Astrocyte of the spinal cord (primary cell): ENCODE measurements around the gene STK25.
A peak's percentile ranks its signal among the peaks of the same experiment; 100 is the strongest.

Source experiments
- DNase-seq: peaks from one replicate; pipeline ENCODE4 v3.0.0; 2011; ENCODE audit warnings: low read depth, low spot score
- H3K4me3 ChIP-seq: 2 replicates; pipeline ENCODE4 v1.5.1; 2011; ENCODE audit warnings: low read depth, mild to moderate bottlenecking, low read length, moderate library complexity
- CTCF ChIP-seq: IDR thresholded peaks from 2 replicates; pipeline ENCODE4 v1.5.1; 2012; ENCODE audit warnings: low read depth, mild to moderate bottlenecking, low read length, inconsistent platforms
- in situ Hi-C: cut with HindIII; loops from 2 replicates; pipeline ENCODE4 v1.10.0; 2017; ENCODE audit warnings: low sequenced_read_pairs

STK25 gene

DNA sequence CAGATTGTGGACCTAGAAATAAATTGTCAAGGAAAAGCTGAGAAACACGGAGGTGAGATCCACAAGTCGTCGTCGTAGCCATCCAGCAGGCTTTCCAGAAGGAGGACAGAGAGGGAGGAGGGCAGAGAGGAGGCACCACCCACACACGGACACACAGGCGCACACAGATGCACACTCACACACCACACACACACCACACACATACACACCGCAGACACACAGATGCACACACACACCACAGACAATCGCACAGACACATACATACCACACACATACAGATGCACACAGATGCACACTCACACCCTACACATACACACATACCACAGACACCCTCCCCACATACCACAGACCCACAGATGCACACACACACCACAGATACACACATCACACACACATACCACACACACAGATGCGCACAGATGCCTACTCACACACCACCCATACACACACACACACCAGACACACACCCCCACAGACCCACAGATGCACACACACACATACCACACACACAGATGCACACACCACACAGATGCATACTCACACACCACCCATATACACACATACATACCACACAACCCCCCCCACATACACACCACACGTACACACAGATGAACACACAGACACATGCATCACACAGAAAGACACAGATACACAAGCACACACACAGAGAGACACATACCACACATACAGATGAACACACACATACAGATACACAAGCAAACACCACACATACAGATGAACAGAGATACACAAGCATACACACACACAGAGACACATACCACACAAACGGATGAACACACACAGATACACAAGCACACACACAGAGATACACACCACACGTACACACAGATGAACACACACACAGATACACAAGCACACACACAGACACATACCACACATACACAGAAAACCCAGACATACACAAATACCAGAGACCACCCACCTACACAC lies 37.4 kb upstream of the STK25 start:
- in situ Hi-C loops: no loop called here
- TF ChIP-seq CTCF: no peak
- no peak for DNase-seq

GRCh38 chr2:241545106-241545505 lies 36.7 kb upstream of the STK25 start:
- H3K4me3 ChIP-seq: no peak overlapping the region
- DNase-seq: peak; percentile 71
- TF ChIP-seq CTCF: no peak
- in situ Hi-C loops: no loop called here

More for the DNA sequence above, 37.4 kb upstream of the STK25 start:
- H3K4me3 ChIP-seq: no peak overlapping the region

- in situ Hi-C loops: no loop called here
- H3K4me3 ChIP-seq: no peak overlapping the region
- DNase-seq: no peak
- TF ChIP-seq CTCF: no peak
These were observed 33.9 kb upstream of the STK25 start for GRCh38 chr2:241542278-241542605.

- no peak for TF ChIP-seq CTCF
- DNase-seq: no peak
- in situ Hi-C loops: no loop called here
- H3K4me3 ChIP-seq: peak overlapping the region; percentile 24
These were observed 33.3 kb upstream of the STK25 start for GRCh38 chr2:241541564-241542277.

- peak overlapping the region; percentile 24 for H3K4me3 ChIP-seq
- in situ Hi-C loops: no loop called here
These were observed 32.6 kb upstream of the STK25 start for GRCh38 chr2:241540771-241541561.

More at GRCh38 chr2:241540771-241541561, 32.6 kb upstream of the STK25 start:
- no peak for TF ChIP-seq CTCF
- DNase-seq: peak; percentile 41
